Stimulated activated CD4-positive, alpha-beta T cell treated with anti-CD3 and anti-CD28 coated beads, Interleukin-1b, Interleukin-23, amount 100 ng/mL, for 24 hours (primary cell): ENCODE results near the gene GPR25.

Source experiments
- DNase-seq, 4 experiments: peaks; one replicate each; pipeline ENCODE4 v3.0.0-alpha.2; 2020; ENCODE audit warnings: low read depth in 4 of 4, low spot score in 1 of 4

GPR25 gene

GRCh38 chr1:200872446-200873115 is at the start of gene GPR25:
Gene GPR25 (plus strand): TSS chr1:200872981. CDS start chr1:200873038, 57 bp downstream.
- no peak for DNase-seq

GRCh38 chr1:200831091-200831490 is 41.7 kb upstream of the GPR25 start:
- no peak for DNase-seq

DNA sequence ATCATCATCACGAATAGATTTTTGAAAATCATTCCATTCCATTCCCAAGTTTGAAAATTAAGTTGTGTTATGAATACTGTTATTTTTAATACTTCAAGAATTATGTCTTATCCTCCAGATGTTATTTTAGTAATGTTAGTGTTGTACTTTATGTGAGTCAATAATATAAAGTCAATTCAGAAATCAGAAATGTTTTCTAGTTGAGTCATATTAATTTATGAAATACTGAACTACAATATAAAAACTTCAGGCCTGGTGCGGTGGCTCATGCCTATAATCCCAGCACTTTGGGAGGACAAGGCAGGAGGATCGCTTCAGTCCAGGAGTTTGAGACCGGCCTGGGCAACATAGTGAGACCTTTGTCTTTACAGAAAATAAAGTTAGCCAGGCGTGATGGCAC is 38.4 kb upstream of the GPR25 start:
- no peak for DNase-seq

GRCh38 chr1:200836213-200836612 is 36.6 kb upstream of the GPR25 start:
- no peak for DNase-seq

GRCh38 chr1:200837931-200838571 is 34.7 kb upstream of the GPR25 start:
- no peak for DNase-seq

DNA sequence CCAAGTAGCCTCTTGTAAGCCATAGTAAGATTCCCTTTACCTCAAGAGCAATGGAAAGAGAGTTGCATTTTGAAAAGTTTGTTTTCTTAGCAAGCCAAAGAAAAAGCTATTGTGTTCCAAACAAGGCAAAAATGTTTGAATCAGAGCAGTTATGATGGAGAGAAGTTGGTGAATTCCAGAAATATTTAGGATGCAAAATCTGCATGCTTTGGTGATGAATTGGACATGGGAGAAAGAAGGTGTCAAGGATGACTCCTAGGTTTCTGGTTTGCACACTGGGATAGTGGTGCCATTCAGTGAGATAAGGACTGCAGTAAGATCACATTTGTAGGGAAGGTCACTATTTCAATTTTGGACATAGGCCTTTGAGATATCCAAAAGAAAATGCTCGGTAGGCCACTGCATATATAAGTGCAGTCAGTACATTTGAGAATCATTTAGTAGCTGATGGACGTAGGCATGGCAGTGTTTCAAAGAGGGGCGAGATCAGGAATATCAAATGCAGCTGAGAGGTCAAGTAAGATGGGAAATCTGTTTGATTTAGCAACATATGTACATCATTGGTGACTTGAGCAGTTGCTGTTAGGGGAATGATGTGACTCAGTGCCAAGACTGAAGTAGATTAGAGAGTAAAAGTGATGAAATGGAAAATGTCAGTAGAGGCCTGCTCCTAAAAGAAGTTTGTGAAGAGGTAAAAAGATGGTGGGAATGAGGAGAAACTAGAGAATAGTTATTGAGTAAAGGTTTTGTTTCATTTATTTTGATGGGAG is 33.9 kb upstream of the GPR25 start:
- DNase-seq: no peak

DNA sequence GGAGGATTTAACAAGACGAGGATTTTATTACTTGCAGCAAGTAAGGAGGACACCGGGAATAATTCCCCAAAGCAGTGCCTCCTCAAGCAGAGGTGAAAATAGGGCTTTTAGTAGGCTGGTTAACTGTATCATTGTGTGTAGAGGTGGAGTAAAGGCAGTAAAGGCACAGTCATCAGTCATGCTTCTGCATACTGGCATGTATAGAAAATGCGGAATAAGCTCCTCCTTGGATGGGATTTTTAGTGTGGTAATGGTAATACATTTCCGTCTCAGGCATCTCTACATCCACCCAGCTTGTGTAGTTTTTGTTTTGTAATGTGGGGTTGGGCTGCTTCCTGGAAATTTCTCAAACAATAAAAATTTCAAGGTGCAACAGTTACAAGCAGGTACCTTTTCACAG is 27.4 kb upstream of the GPR25 start:
- no peak for DNase-seq

DNA sequence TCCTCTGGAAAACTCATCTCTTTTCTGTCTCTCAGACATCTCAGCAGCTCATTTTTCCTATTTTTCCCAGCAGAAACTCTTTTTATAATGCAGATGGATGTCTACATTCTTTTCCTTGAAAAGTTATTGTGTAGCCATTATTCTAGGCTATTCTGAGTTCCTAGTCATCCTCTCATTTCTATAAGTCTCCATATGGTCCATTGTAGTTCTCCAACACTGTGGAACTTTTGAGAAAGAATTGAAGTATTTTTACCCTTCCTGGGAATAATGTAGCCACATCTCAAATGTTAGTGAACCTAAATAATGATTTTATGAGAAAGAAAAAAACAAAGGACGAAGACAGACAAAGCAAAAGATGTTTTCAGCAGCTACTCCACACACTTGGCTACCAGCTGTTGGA is 26.4 kb upstream of the GPR25 start:
- no peak for DNase-seq

- DNase-seq: no peak
Measured at GRCh38 chr1:200849430-200849829, 23.4 kb upstream of the GPR25 start.

DNA sequence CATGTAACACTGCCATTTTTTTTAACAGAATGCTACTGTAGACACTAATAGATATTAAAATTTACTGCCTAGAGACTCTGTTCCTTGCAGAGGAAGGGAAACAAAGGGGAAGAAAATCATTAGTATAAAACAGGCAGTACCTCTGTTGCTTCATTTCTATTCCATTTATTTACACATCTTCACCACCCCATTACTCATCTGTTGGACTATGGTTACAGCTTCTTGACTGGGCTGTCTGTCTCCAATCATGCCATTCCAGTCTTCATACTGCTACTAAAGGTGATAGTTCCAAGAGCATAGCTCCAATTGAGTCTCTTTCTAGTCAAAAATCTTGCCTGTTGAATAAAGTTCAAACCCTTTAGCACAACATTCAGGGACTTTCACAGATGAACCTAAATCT is 22.2 kb upstream of the GPR25 start:
- DNase-seq: no peak

DNA sequence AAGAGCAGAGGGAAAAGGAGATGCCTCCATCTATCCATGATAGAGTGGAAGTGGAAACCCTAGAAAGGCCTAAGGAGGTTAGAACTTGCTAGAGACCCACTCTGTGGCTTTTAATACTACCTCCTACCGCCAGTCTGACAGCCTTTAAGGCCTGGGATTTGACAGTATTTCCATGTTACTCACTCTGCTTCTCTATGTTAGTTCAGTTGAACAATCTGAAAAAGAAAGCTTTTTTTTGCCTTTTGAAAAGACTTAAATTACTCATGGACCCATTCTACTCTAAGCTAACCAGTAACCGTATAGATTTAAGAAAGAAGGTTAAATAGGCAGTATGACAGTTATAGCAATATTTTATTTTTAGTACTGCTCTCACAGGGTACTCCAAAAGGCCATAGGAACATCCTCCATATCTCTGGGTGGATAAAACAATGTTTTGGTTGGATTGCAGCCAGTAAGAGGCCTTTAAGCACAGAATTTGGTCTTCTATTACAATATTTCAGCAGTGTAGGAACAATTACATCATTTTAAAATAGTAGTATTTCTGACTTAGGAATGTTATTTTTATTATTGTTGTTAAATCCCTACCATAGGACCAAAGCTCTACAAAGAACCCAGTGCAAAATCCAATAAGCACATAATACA is 15.9 kb upstream of the GPR25 start:
- DNase-seq: no peak

GRCh38 chr1:200857804-200858203 is 15.0 kb upstream of the GPR25 start:
- no peak for DNase-seq

DNA sequence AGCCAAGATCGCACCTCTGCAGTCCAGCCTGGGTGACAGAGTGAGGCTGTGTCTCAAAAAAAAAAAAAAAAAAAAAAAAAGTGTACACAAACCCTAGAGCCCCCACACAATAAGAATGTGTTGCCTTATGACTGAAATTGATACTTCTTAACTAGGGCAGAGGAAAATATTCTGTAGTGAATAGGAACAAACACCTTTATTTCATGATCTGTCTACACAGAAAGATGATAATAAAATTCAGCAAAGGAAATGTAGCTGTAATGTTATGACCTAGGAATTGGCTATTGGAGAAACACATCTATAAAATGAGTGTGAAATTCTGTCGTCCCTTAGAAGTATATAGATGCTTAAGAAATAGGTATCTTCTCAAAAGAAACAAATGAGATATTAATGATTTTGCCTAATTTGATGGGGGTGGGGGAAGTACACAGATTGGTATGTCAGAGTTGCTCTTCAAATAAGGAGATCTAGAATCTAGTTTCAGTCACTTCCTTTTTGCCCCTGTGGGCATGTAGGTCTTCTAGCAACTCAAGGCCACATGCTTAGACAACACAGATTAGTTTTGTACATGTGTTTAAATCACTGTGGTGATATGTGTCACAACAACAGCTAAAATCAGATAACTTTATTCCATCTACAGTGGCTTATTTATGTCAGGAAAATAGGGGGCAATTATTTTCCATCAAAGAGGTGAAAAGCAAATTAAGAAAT is 10.7 kb upstream of the GPR25 start:
- DNase-seq: no peak

- DNase-seq: no peak
Measured at GRCh38 chr1:200862713-200863415, 9.9 kb upstream of the GPR25 start.

GRCh38 chr1:200866116-200866515 is 6.7 kb upstream of the GPR25 start:
- no peak for DNase-seq

- DNase-seq: peak in 1 of 4 experiments; percentile 57
Measured at GRCh38 chr1:200866521-200866920, 6.3 kb upstream of the GPR25 start.

GRCh38 chr1:200867018-200867811 is 5.6 kb upstream of the GPR25 start:
- no peak for DNase-seq

- no peak for DNase-seq
Measured at GRCh38 chr1:200869376-200869752, 3.4 kb upstream of the GPR25 start.

- DNase-seq: no peak
Measured at GRCh38 chr1:200869753-200870391, 2.9 kb upstream of the GPR25 start.
